Nephron (organoid): ENCODE results near the gene PNMA8A.

Experiments used
- H3K27ac Mint-ChIP-seq, 3 experiments: 2 replicates each; pipeline ENCODE4 v1.8.0; 2020; ENCODE audit warnings: mixed read lengths in 3 of 3, mild to moderate bottlenecking in 2 of 3, moderate library complexity in 1 of 3
- H3K27me3 Mint-ChIP-seq: 2 replicates; pipeline ENCODE4 v1.8.0; 2021; ENCODE audit warnings: low read depth, mild to moderate bottlenecking, moderate library complexity, mixed read lengths
- H3K36me3 Mint-ChIP-seq: 2 replicates; pipeline ENCODE4 v1.8.0; 2020; ENCODE audit warnings: low read depth, mixed read lengths
- H3K4me1 Mint-ChIP-seq: 2 replicates; pipeline ENCODE4 v1.8.0; 2020; ENCODE audit warnings: mixed read lengths
- H3K4me3 Mint-ChIP-seq, 3 experiments: 2 replicates each; pipeline ENCODE4 v1.8.0; 2020; ENCODE audit warnings: mild to moderate bottlenecking in 3 of 3, mixed read lengths in 3 of 3, moderate library complexity in 2 of 3
- H3K9me3 Mint-ChIP-seq: 2 replicates; pipeline ENCODE4 v1.8.0; 2020; ENCODE audit warnings: mixed read lengths
- TF ChIP-seq, protein P1 (sequence below), 3 experiments: fragments of 200-600 bp; sonication (generic); IDR thresholded peaks; one replicate each; pipeline ENCODE4 v1.5.0; 2021; ENCODE audit warnings: antibody characterized with exemption in 3 of 3; ENCODE audit not compliant: unreplicated experiment in 3 of 3

Gene PNMA8A

DNA sequence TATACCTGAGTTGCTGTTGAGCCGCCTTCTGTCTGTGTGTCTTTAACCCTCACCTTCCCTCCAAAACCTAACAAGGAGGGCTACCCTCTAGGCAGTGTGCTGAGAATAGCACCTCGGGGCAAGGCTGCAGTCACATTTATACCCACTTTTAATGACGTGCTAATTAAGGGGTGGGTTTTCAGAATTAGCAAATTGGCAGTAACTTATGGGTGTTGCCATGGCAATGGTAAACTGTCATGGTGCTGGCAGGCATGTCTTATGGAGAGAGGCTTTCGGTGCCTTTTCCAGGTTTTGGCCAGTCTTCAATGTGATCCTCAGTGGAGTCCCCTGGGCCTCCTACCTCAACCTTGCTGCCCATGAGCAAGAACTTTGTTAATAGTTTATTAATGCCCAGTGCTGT, 1.2 kb upstream of the PNMA8A start:
- Mint-ChIP-seq H3K27me3 (no peaks in the 10 kb centered on the region), H3K4me3 (peak overlapping the region; percentile 79 to 87 (median 81)), H3K36me3 (peaks cover 27% of the 10 kb centered on the region), H3K9me3 (no peaks in the 10 kb centered on the region), H3K27ac (peak overlapping the region; percentile 88 to 96 (median 91)), H3K4me1 (peaks cover 59% of the 10 kb centered on the region)
- TF ChIP-seq, protein P1, sequence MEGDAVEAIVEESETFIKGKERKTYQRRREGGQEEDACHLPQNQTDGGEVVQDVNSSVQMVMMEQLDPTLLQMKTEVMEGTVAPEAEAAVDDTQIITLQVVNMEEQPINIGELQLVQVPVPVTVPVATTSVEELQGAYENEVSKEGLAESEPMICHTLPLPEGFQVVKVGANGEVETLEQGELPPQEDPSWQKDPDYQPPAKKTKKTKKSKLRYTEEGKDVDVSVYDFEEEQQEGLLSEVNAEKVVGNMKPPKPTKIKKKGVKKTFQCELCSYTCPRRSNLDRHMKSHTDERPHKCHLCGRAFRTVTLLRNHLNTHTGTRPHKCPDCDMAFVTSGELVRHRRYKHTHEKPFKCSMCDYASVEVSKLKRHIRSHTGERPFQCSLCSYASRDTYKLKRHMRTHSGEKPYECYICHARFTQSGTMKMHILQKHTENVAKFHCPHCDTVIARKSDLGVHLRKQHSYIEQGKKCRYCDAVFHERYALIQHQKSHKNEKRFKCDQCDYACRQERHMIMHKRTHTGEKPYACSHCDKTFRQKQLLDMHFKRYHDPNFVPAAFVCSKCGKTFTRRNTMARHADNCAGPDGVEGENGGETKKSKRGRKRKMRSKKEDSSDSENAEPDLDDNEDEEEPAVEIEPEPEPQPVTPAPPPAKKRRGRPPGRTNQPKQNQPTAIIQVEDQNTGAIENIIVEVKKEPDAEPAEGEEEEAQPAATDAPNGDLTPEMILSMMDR (IDR thresholded peaks at IDR 0.05; ENCODE audit: unreplicated experiment in 3 of 3): no peak

- H3K9me3 Mint-ChIP-seq: no peaks in the 10 kb centered on the region
- no peaks in the 10 kb centered on the region for H3K27me3 Mint-ChIP-seq
- peak overlapping the region; percentile 79 to 87 (median 81) for H3K4me3 Mint-ChIP-seq
- H3K27ac Mint-ChIP-seq: peak overlapping the region; percentile 88 to 96 (median 91)
- TF ChIP-seq, protein P1 (IDR thresholded peaks at IDR 0.05; ENCODE audit: unreplicated experiment in 3 of 3): no peak
- peaks cover 65% of the 10 kb centered on the region for H3K4me1 Mint-ChIP-seq
- H3K36me3 Mint-ChIP-seq: peaks cover 33% of the 10 kb centered on the region
Observed at GRCh38 chr19:46471811-46472543, 614 bp upstream of the PNMA8A start.

GRCh38 chr19:46470376-46470775, 987 bp downstream of the PNMA8A start:
- Mint-ChIP-seq H3K27me3 (no peaks in the 10 kb centered on the region), H3K36me3 (peaks cover 48% of the 10 kb centered on the region), H3K27ac (peak overlapping the region in 2 of 3 experiments; percentile 91 to 96), H3K4me1 (peaks cover 69% of the 10 kb centered on the region), H3K4me3 (peak overlapping the region; percentile 79 to 87 (median 81)), H3K9me3 (no peaks in the 10 kb centered on the region)
- TF ChIP-seq, protein P1 (IDR thresholded peaks at IDR 0.05; ENCODE audit: unreplicated experiment in 3 of 3): no peak

DNA sequence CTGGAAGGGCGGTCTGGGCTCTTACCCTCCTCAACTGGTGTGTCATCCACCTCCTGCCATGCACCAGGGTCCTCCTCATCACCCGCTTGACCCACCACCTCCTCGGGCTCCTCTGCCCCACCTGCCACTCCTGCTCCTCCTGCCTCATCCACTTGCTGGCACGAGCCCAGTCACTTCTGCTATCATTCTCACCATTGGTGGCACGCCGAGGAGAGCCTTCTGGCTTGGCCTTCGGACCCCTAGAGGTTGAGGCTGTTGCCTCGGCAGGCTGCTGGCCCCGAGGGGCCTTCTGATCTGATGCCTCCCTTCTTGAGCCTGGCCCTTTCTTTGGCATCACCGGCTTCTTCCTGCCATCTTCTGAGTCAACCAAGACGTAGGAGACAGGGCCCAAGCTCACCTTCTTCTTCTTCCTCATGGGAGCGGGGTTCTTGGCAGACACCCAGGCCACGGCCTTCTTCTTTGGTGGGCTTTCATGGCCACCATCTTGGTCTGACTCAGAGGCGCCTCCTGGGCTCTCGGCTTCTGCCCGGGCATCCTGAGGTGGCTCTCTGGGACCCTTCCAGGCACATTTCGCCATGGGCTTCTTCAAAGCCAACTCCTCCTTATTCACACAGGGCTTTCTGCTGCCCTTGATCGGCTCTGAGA, 1.7 kb downstream of the PNMA8A start:
- H3K27ac Mint-ChIP-seq: peak overlapping the region in 2 of 3 experiments; percentile 71 to 96
- TF ChIP-seq, protein P1 (IDR thresholded peaks at IDR 0.05; ENCODE audit: unreplicated experiment in 3 of 3): no peak
- peak overlapping the region; percentile 47 to 87 (median 81) for H3K4me3 Mint-ChIP-seq
- H3K4me1 Mint-ChIP-seq: peaks cover 74% of the 10 kb centered on the region
- no peaks in the 10 kb centered on the region for H3K9me3 Mint-ChIP-seq
- no peaks in the 10 kb centered on the region for H3K27me3 Mint-ChIP-seq
- H3K36me3 Mint-ChIP-seq: peaks cover 54% of the 10 kb centered on the region

- Mint-ChIP-seq H3K4me3 (peak overlapping the region in 2 of 3 experiments; percentile 35 to 61), H3K9me3 (no peaks in the 10 kb centered on the region), H3K4me1 (peaks cover 50% of the 10 kb centered on the region), H3K27ac (peak overlapping the region; percentile 34 to 90 (median 75)), H3K27me3 (no peaks in the 10 kb centered on the region), H3K36me3 (peaks cover 60% of the 10 kb centered on the region)
- TF ChIP-seq, protein P1 (IDR thresholded peaks at IDR 0.05; ENCODE audit: unreplicated experiment in 3 of 3): no peak
Observed at GRCh38 chr19:46466536-46467196, 4.7 kb downstream of the PNMA8A start.
